Lower lobe of right lung (tissue), 2 donors: Measurements from ENCODE around the gene SMC4. TPM values are rescaled to one million over a fixed set of nuclear protein-coding genes. Genes with fewer than 3 reads are reported as not detected.

Experiments used
- ATAC-seq, 2 donors: fragments of 200-7000 bp; cut with Tn5 transposase; one replicate each; pipeline ENCODE4 v1.9.1; 2020 to 2022; ENCODE audit warnings: mild to moderate bottlenecking in 2 of 2, moderate library complexity in 2 of 2
- DNase-seq: peaks from one replicate; pipeline ENCODE4 v3.0.0-alpha.2; 2020
- H3K27ac ChIP-seq: fragments of 200-600 bp; one replicate; pipeline ENCODE4 v1.8.0; 2022
- H3K27me3 ChIP-seq: fragments of 200-600 bp; one replicate; pipeline ENCODE4 v1.8.0; 2022; ENCODE audit warnings: low read depth
- H3K36me3 ChIP-seq: fragments of 200-600 bp; one replicate; pipeline ENCODE4 v1.8.0; 2022; ENCODE audit warnings: mild to moderate bottlenecking
- H3K4me1 ChIP-seq: fragments of 200-600 bp; one replicate; pipeline ENCODE4 v1.8.0; 2022
- H3K4me3 ChIP-seq: fragments of 200-600 bp; one replicate; pipeline ENCODE4 v1.8.0; 2022; ENCODE audit warnings: mild to moderate bottlenecking
- H3K9me3 ChIP-seq: fragments of 200-600 bp; one replicate; pipeline ENCODE4 v1.8.0; 2022
- CTCF ChIP-seq: fragments of 200-600 bp; IDR thresholded peaks from one replicate; pipeline ENCODE4 v1.8.0; 2022; ENCODE audit warnings: antibody characterized with exemption, mild to moderate bottlenecking
- intact Hi-C: fragments of 100-400 bp; cut with DNase I; formaldehyde crosslinking; loops from one replicate; pipeline ENCODE4 v1.11.0; 2022
- total RNA-seq: library from RNA; stranded (reverse); fragmentation: NEBNext Ultra II Directional; extraction: Animal tissue kit (Norgen Biotek cat#: 25700); gene quantifications from one replicate; pipeline ENCODE4 v1.2.1, GENCODE V29; 2021
- donor health status: DM: no; HTN: yes; CAD: no; lungs with severe emphysema.

SMC4 gene
- total RNA-seq, 1 donor from 2014 or later = 57.6 TPM

GRCh38 chr3:160384639-160385318 is 14.7 kb upstream of the SMC4 start:
- no peak for TF ChIP-seq CTCF
- Histone ChIP-seq H3K4me3 (no peak overlapping the region), H3K27ac (peak overlapping the region; percentile 46), H3K27me3 (no peaks in the 10 kb centered on the region), H3K4me1 (peaks cover 6% of the 10 kb centered on the region), H3K9me3 (no peaks in the 10 kb centered on the region), H3K36me3 (no peaks in the 10 kb centered on the region)
- ATAC-seq = peak; percentile 90 to 97
- intact Hi-C loops = no loop called here
- no peak for DNase-seq

GRCh38 chr3:160390565-160391138 is 8.8 kb upstream of the SMC4 start:
- no peaks in the 10 kb centered on the region for H3K27me3 ChIP-seq
- intact Hi-C loops = no loop called here
- TF ChIP-seq CTCF = no peak

GRCh38 chr3:160392798-160393197 is 6.7 kb upstream of the SMC4 start:
- DNase-seq (no peak), ATAC-seq (no peak)
- intact Hi-C loops = no loop called here
- Histone ChIP-seq H3K9me3 (no peaks in the 10 kb centered on the region), H3K27ac (no peak overlapping the region), H3K27me3 (no peaks in the 10 kb centered on the region), H3K4me1 (peaks cover under 1% of the 10 kb centered on the region), H3K4me3 (no peak overlapping the region), H3K36me3 (no peaks in the 10 kb centered on the region)
- TF ChIP-seq CTCF = no peak

More at GRCh38 chr3:160390565-160391138, 8.8 kb upstream of the SMC4 start:
- no peaks in the 10 kb centered on the region for H3K4me1 ChIP-seq
- no peak overlapping the region for H3K4me3 ChIP-seq
- no peak for DNase-seq
- ATAC-seq = peak in 1 of 2 donors; percentile 28
- no peaks in the 10 kb centered on the region for H3K36me3 ChIP-seq
- no peaks in the 10 kb centered on the region for H3K9me3 ChIP-seq
- H3K27ac ChIP-seq = no peak overlapping the region

- Histone ChIP-seq H3K4me3 (no peak overlapping the region), H3K9me3 (no peaks in the 10 kb centered on the region), H3K27ac (no peak overlapping the region), H3K4me1 (peaks cover 8% of the 10 kb centered on the region), H3K27me3 (no peaks in the 10 kb centered on the region), H3K36me3 (no peaks in the 10 kb centered on the region)
- intact Hi-C loops = no loop called here
- no peak for DNase-seq
- no peak for ATAC-seq
- TF ChIP-seq CTCF = no peak
Observed at GRCh38 chr3:160393346-160394008, 6.0 kb upstream of the SMC4 start.

GRCh38 chr3:160394009-160394392 is 5.4 kb upstream of the SMC4 start:
- no peaks in the 10 kb centered on the region for H3K27me3 ChIP-seq
- no peaks in the 10 kb centered on the region for H3K36me3 ChIP-seq
- H3K9me3 ChIP-seq = no peaks in the 10 kb centered on the region
- ATAC-seq (no peak), DNase-seq (no peak)
- H3K4me3 ChIP-seq = no peak overlapping the region
- peaks cover 9% of the 10 kb centered on the region for H3K4me1 ChIP-seq
- no peak for TF ChIP-seq CTCF
- no peak overlapping the region for H3K27ac ChIP-seq
- intact Hi-C loops = no loop called here
